ENCODE measurements around the gene AMPD3.

DNA sequence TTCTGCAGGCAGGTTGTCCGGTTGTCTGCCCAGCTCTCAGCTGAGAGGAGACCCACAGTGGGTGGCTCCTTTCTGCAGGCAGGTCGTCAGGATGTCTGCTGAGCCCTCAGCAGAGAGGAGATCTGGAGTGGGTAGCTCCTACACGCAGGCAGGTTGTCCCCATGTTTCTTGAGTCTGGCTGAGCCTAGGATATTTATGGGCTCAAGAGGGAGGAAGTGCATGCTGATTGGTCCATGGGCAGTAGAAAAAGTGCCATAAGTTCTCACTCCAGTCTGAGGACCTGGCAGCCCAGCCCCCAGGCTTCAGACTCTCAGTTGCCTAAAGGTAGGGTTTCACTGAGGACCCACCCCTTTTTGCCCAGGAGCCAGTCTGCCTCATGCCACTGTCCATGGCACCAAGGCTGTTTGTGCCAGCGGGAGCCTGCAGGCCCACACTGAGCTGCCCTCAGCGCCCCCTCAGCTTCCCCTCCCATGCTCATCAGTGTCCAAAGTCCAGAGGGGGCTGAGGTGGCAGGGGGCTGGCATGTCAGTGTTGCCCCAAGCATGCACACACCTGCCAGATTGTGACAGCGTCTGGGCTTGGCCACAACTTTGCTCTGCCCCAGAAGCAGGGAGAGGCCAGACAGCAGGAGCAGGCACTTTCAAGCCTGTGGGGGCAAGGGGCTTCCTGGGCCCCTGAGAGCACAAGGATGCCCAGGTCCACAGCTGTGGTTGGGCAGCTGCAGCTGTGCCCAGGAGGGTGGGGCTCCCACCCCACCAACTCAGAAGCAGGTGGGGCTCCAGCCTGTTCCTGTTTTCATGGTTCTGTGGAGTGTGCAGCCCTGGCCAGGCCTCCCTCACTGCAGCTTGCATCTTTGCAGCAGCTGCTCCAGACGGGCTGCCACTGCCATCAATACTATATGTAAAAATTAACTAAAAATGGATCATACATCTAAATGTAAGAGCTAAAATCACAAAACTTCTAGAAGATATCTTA lies 89.7 kb downstream of the AMPD3 start:
- TF ChIP-seq POLR2A (IDR thresholded peaks at IDR 0.05), result no peak
- TF ChIP-seq, protein P1, sequence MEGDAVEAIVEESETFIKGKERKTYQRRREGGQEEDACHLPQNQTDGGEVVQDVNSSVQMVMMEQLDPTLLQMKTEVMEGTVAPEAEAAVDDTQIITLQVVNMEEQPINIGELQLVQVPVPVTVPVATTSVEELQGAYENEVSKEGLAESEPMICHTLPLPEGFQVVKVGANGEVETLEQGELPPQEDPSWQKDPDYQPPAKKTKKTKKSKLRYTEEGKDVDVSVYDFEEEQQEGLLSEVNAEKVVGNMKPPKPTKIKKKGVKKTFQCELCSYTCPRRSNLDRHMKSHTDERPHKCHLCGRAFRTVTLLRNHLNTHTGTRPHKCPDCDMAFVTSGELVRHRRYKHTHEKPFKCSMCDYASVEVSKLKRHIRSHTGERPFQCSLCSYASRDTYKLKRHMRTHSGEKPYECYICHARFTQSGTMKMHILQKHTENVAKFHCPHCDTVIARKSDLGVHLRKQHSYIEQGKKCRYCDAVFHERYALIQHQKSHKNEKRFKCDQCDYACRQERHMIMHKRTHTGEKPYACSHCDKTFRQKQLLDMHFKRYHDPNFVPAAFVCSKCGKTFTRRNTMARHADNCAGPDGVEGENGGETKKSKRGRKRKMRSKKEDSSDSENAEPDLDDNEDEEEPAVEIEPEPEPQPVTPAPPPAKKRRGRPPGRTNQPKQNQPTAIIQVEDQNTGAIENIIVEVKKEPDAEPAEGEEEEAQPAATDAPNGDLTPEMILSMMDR (IDR thresholded peaks at IDR 0.05 in 4 of 5, conservative IDR thresholded peaks at IDR 0.05 in 1 of 5), result no peak
